Amygdala (tissue), 56 donors: ENCODE measurements around the gene MVP.
"Not testable (repeated sequence)": the region's sequence is repeated elsewhere in the genome, so short reads cannot be mapped to it uniquely, and the experiment has no call there.

Source experiments
- DNase-seq, 56 donors: peaks; one replicate each; lab custom pipeline; 2025; lab: John Stamatoyannopoulos, UW

MVP gene

DNA sequence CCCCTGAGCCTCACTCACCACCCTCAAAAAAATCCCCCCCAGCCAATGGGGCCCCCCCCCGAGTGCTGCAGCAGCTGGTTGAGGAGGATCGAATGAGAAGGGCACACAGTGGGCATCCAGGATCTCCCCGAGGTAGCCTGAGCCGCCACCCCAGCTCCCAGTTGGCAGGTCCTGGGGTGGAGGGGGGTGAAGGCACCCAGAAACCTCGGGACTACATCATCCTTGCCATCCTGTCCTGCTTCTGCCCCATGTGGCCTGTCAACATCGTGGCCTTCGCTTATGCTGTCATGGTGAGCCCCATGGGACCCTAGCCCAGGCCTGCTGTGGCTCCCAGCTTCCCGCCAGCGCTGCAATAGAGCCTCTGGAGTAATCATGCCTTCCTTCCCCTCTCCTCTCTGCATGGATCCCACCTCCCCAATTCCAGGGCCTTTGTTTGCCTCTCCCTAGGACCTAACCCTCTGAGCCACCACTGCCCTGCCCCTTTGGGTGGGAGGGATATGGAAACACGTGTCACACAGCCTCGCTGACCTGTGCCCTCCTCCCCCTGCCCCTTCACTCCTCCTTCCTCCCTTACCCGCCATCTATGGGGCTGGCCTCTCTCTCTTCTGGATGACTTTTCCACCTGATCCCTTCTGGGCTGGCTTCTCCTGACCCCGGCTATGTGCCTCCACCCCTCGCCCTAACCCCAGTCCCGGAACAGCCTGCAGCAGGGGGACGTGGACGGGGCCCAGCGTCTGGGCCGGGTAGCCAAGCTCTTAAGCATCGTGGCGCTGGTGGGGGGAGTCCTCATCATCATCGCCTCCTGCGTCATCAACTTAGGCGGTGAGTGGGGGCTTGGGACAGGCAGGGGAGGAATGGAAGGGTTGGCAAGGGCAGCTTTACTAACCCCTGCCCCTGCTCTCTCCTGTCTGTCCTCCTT lies 6.4 kb upstream of the MVP start:
- no peak for DNase-seq

DNA sequence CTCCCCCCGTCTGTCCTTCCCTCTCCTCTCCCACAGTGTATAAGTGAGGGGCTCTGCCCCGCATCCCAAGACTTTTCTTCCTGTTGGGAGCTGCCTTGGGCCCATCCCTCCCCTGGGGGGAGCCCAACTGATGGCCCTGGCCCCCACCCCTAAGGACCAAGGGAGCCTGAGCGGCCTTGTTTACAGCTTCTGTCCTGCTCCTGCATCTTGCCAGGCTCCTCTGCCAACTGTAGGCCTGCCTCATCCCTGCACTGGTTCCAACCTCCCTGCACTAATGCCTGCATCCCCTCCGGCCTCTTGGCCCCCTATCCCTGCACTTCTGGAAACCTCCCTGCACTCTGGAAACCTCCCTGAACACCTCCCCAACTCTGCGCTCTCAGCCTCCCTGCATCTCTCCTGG lies 5.7 kb upstream of the MVP start:
- no peak for DNase-seq

GRCh38 chr16:29815032-29815721 lies 5.1 kb upstream of the MVP start:
- DNase-seq = peak in 6 of 56 donors; percentile 6 to 70 (median 22)

DNA sequence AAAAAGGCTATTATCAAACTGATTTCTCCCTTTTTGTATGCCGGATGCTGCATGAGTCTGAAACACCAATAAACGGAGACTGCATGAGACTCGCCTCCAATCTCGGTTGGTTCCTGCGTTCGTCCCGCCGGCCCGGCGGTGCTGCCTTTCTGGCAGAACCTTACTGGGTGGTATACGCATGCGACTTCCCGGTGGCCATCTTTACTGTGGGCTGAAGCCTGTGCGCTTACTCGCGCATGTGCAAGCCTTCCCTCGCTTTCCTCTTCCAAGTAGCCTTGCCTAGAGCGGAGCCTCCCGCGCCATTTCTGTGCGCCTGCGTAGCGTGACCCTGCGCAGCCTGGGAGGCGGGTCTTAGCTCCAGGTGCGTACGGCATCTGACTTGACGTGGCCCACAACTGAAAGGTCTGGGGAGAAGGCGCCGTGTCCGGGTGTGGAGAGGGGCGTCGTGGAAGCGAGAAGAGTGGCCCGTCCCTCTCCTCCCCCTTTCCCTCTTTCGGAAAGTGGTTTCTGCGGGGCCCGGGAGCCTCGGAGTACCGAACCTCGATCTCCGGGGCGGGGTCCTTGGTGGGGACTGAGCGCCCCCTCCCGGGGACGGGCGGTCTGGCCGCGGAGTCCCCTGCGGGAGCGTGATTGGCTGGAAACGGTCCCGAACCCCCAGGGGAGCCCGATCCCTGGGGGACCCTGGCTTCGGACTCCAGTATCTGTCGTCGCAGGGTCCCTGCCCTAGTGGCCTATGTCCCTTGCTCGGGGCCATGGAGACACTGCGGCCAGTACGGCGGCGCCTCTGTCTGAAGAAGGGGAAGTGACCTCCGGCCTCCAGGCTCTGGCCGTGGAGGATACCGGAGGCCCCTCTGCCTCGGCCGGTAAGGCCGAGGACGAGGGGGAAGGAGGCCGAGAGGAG lies 4.2 kb upstream of the MVP start, which contains the start of gene PAGR1:
Gene PAGR1 (plus strand): TSS at position 360 of the 901 bp plus-strand sequence. CDS start 374 bp downstream, at position 734.
- peak; percentile 76 to 99 (median 97) for DNase-seq

DNA sequence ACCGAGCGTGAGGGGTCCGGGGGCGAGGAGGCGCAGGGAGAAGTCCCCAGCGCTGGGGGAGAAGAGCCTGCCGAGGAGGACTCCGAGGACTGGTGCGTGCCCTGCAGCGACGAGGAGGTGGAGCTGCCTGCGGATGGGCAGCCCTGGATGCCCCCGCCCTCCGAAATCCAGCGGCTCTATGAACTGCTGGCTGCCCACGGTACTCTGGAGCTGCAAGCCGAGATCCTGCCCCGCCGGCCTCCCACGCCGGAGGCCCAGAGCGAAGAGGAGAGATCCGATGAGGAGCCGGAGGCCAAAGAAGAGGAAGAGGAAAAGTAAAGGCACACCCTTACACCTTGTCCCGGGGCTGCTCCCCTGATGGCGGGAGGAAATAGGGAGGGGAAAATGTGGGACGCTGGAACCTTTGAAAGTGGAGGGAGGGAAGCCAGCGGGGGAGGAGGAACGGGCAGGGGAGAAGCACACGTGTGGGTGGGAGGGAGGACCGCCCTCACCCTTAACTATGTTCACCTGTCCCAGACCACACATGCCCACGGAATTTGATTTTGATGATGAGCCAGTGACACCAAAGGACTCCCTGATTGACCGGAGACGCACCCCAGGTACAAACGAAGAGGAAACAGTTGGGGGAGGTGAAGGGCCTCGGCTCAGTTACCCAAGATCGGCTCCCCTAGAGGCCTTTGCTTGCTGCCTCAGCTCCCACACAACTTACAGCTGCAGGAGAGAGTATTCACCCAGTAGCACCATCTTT lies 3.4 kb upstream of the MVP start:
- DNase-seq = peak in 25 of 56 donors; percentile 18 to 67 (median 48)

DNA sequence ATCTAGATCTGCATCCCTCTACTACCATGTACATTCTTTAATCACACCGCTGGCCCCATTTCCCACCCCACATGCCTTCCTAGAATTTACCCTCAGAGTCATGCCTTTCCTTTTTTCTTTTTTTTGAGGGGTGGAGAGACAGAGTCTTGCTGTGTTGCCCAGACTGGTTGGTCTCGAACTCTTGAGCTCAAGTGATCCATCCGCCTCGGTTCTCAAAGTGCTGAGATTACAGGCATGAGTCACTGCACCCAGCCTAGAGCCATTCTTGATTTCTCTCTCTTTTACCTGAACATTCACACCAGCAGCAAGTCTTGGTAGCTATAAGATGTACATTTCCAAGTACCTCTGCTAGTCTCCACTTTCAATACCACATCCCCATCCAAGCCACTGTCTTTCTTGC lies 2.2 kb upstream of the MVP start:
- DNase-seq = no peak

GRCh38 chr16:29819506-29819905 lies 756 bp upstream of the MVP start:
- DNase-seq = no peak

- no peak for DNase-seq
Observed at GRCh38 chr16:29820730-29821642, 724 bp downstream of the MVP start.

- no peak for DNase-seq
Observed at GRCh38 chr16:29821643-29822115, 1.4 kb downstream of the MVP start.

DNA sequence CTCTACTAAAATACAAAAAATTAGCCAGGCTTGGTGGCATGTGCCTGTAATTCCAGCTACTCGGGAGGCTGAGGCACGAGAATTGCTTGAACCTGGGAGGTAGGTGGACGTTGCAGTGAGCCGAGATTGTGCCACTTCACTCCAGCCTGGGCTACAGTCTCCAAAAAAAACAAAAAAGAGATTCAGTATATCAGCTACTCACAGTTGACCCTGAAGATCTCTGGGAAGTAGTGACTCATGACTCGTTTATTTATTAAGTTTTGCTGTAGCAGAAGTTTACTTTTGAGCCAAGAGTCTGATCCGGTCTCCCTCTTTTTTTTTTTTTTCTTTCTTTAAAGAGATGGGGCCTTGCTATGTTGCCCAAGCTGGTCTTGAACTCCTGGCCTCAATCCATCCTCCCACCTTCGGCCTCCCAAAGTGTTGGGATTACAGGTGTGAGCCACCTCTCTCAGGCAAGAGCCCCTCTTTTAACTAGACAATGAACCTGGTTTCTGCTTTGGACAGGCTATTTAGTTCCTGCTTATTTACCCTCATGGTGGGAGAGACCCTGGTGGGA lies 4.4 kb downstream of the MVP start:
- DNase-seq = no peak

DNA sequence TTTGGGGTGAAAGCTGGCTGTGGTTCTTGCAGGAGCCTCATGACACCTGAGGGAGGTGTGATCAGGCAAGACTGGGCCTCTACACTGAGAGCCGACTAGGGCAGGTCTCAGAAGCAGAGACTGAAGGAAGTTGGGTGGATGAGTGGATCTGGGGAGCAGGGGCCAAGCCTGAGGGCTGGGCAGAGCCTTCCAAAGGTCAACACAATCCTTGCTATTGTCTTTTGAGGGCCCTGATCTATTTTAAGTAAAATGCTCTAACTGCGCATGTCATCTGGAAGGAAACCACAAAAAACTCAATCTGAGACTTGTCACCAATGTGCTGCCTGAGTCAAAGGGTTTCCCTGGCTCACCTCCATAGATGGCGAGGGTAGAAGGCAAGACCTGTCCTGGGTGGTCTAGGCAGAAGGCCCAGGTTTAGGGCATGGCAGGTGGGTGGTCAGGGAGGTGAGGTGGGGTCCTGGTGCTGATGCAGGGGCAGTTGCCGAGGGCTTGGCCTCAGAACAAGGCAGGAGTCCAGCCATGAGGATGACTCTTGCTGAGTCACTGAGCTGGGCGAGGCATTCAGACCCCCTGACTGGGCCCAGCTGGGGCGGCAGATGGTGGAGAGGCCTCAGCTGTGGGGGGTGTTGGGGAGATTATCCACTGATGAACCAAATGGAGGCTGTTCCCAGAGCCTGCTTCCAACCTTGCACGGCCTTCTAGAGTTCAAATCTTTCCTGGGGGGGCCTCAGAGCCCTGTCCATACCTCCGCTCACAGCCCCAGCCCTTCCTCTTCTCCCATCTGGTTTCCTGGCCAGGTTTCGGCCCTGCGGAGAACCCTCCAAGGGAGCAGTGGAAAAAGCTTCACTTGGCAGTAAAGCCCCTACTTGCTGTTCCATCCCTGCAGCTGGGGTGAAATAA lies 5.1 kb downstream of the MVP start:
- peak in 31 of 56 donors; percentile 11 to 78 (median 58) for DNase-seq

DNA sequence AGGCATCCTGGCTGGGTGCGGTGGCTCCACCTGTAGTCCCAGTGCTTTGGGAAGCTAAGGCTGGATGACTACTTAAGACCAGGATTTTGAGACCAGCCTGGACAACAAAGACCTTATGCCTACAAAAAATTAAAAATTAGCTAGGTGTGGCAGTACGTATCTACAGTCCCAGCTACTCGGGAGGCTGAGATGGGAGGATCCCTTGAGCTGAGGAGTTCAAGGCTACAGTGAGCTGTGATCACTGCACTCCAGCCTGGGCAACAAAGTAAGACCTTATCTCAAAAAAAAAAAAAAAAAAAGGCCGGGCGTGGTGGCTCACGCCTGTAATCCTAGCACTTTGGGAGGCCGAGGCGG lies 6.1 kb downstream of the MVP start:
- DNase-seq = no peak

GRCh38 chr16:29830774-29831173 lies 10.5 kb downstream of the MVP start:
- DNase-seq = no peak

GRCh38 chr16:29831490-29831889 lies 11.2 kb downstream of the MVP start:
- no peak for DNase-seq

GRCh38 chr16:29833219-29833618 lies 13.0 kb downstream of the MVP start:
- DNase-seq = not testable (repeated sequence)

DNA sequence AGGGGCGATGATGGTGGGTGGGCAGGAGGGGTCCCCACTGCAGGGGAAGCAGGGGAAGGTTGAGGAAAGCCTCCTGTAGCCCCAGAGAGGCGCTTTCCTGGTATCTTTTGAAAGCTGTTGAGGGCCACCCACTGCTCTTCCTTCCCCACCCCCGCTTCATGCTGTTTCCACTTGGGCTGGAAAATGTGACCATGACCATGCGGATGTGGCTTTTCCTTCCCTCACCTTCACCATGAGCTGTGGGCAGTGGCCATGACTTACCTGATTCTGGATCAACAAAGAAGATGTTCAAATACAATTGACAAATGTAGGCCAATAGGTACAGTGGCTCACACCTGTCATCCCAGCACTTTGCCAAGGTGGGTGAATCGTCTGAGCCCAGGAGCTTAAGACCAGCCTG lies 13.8 kb downstream of the MVP start:
- no peak for DNase-seq

DNA sequence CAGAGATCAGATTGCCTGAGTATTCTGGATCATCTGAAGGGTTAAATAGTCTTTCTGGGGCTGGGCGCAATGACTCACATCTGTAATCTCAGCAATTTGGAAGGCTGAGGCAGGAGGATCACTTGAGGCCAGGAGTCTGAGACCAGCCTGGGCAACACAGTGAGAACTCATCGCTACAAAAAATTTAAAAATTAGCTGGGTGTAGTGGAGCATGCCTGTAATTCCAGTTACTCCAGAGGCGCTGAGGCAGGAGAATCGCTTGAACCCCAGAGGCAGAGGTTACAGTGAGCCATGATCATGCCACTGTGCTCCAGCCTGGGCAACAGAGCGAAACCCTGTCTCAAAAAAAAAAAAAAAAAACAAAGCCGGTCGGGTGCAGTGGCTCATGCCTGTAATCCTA lies 15.7 kb downstream of the MVP start:
- no peak for DNase-seq
